Measurements from ENCODE around the gene CSK.

GRCh38 chr15:74823324-74823723, 41.4 kb downstream of the CSK start:
- TF ChIP-seq EP300 (IDR thresholded peaks at IDR 0.05; ENCODE audit: borderline replicate concordance in 1 of 2, low read depth in 2 of 2, low read length in 2 of 2) (no peak), KDM1A (IDR thresholded peaks at IDR 0.05; ENCODE audit: borderline replicate concordance, low read length) (no peak), USF2 (IDR thresholded peaks at IDR 0.05; ENCODE audit: low read length) (no peak), E2F6 (IDR thresholded peaks at IDR 0.05) (no peak), CTCF (IDR thresholded peaks at IDR 0.05; ENCODE audit: control extremely low read depth in 1 of 3, insufficient read depth in 1 of 3, low read depth in 1 of 3, low read length in 3 of 3) (no peak), PHF8 (conservative IDR thresholded peaks at IDR 0.05; ENCODE audit: low read depth, low read length) (no peak), POLR2A (IDR thresholded peaks at IDR 0.05; ENCODE audit: control extremely low read depth in 1 of 2, low read depth in 2 of 2, low read length in 2 of 2) (no peak)
